HCT116 (cell line): ENCODE data around the gene SEPHS1. TPM values are rescaled to one million over a fixed set of nuclear protein-coding genes. Genes with fewer than 3 reads are reported as not detected.

ENCODE experiments used
- ATAC-seq: fragments of 200-7000 bp; cut with Tn5 transposase; 2 replicates; pipeline ENCODE4 v1.9.1; 2020; ENCODE audit warnings: mild to moderate bottlenecking, moderate library complexity
- BruUV-seq: library from RNA; stranded (reverse); fragments of 400-500 nt; replicated peaks from 2 replicates; lab custom pipeline; 2021; lab: Mats Ljungman, UMichigan
- CTCF ChIA-PET: fragments of 300-600 bp; sonication (Branson Sonifier 250); formaldehyde crosslinking; loops from one replicate; lab custom pipeline; 2021; ENCODE audit warnings: antibody characterized with exemption; lab: Charles Lee
- POLR2A ChIA-PET: fragments of 300-600, 350-600 bp; sonication (Branson Sonifier 250); formaldehyde crosslinking; loops from one replicate; lab custom pipeline; 2021; ENCODE audit warnings: antibody characterized with exemption; lab: Charles Lee
- RAD21 ChIA-PET, 2 experiments: fragments of 300-600 bp; sonication (Branson Sonifier 250); formaldehyde crosslinking; loops; one replicate each; lab custom pipeline; 2023; ENCODE audit warnings: low total read pairs in 2 of 2; ENCODE audit not compliant: uncharacterized antibody in 2 of 2, unreplicated experiment in 2 of 2, low non-redundant PET in 1 of 2; lab: Charles Lee
- DNase-seq: peaks from one replicate; pipeline ENCODE4 v3.0.0-alpha.2; 2010; ENCODE audit warnings: low read depth, low spot score
- H2AFZ ChIP-seq: fragments of 200-600 bp; shearing (Covaris generic), sonication (generic); 2 replicates; pipeline ENCODE4 v1.6.1; 2017; ENCODE audit warnings: low read depth, mixed run types, mixed read lengths, antibody characterized with exemption, low read length; ENCODE audit not compliant: poor library complexity, severe bottlenecking
- H3K27ac ChIP-seq: 2 replicates; pipeline ENCODE4 v1.5.1; 2012; ENCODE audit warnings: low read depth, low read length
- H3K27me3 ChIP-seq: fragments of 200-600 bp; sonication (generic); 2 replicates; pipeline ENCODE4 v1.6.1; 2016; ENCODE audit warnings: mixed run types, low read length, mixed read lengths; ENCODE audit not compliant: insufficient read depth
- H3K36me3 ChIP-seq, 2 experiments: fragments of 200-500 bp in 1 of 2; fragments of 200-600 bp in 1 of 2; sonication (Bioruptor generic) in 1 of 2; sonication (generic) in 1 of 2; 2 replicates each; pipeline versions ENCODE4 v1.5.1 to v1.6.1; 2014 to 2016; ENCODE audit warnings: low read length in 2 of 2, inconsistent platforms in 1 of 2, mixed read lengths in 1 of 2, mixed run types in 1 of 2; ENCODE audit not compliant: insufficient read depth in 2 of 2, control insufficient read depth in 1 of 2
- H3K4me1 ChIP-seq, 2 experiments: fragments of 200-600 bp in 1 of 2; sonication (generic) in 1 of 2; 2 replicates each; pipeline versions ENCODE4 v1.5.1 to v1.6.1; 2012 to 2017; ENCODE audit warnings: low read length in 2 of 2, inconsistent platforms in 1 of 2, mild to moderate bottlenecking in 1 of 2, mixed read lengths in 1 of 2, mixed run types in 1 of 2, moderate library complexity in 1 of 2; ENCODE audit not compliant: insufficient read depth in 2 of 2, control insufficient read depth in 1 of 2
- H3K4me2 ChIP-seq: fragments of 200-600 bp; sonication (generic); 2 replicates; pipeline ENCODE4 v1.6.1; 2017; ENCODE audit warnings: mixed run types, low read length, mixed read lengths
- H3K4me3 ChIP-seq, 2 experiments: fragments of 200-600 bp in 1 of 2; sonication (generic) in 1 of 2; replicated peaks in 1 of 2; 2 replicates each; pipeline ENCODE4 v1.5.1; 2011 to 2016; ENCODE audit warnings: low read length in 2 of 2, control low read depth in 1 of 2, low read depth in 1 of 2, mild to moderate bottlenecking in 1 of 2, mixed read lengths in 1 of 2, mixed run types in 1 of 2
- H3K79me2 ChIP-seq: fragments of 200-600 bp; sonication (generic); 2 replicates; pipeline ENCODE4 v1.6.1; 2017; ENCODE audit warnings: mild to moderate bottlenecking, mixed run types, low read length, moderate library complexity, mixed read lengths; ENCODE audit not compliant: insufficient read depth
- H3K9ac ChIP-seq: fragments of 200-600 bp; sonication (generic); 2 replicates; pipeline ENCODE4 v1.6.1; 2016; ENCODE audit warnings: low read length, mixed read lengths
- H3K9me2 ChIP-seq: fragments of 200-600 bp; sonication (generic), shearing (Covaris generic); 2 replicates; pipeline ENCODE4 v1.6.1; 2017; ENCODE audit warnings: mixed run types, mild to moderate bottlenecking, moderate library complexity; ENCODE audit not compliant: insufficient read depth
- H3K9me3 ChIP-seq, 2 experiments: fragments of 200-500 bp in 1 of 2; fragments of 200-600 bp in 1 of 2; sonication (Bioruptor generic) in 1 of 2; sonication (generic) in 1 of 2; 2 replicates each; pipeline ENCODE4 v1.6.1; 2014 to 2017; ENCODE audit warnings: low read length in 2 of 2, mixed read lengths in 2 of 2, inconsistent platforms in 1 of 2, low read depth in 1 of 2, mild to moderate bottlenecking in 1 of 2, mixed run types in 1 of 2, moderate library complexity in 1 of 2; ENCODE audit not compliant: control insufficient read depth in 1 of 2, insufficient read depth in 1 of 2
- H4K20me1 ChIP-seq: fragments of 200-600 bp; sonication (generic), shearing (Covaris generic); 2 replicates; pipeline ENCODE4 v1.6.1; 2017; ENCODE audit warnings: mixed run types, mild to moderate bottlenecking, moderate library complexity; ENCODE audit not compliant: insufficient read depth
- CBX3 ChIP-seq: IDR thresholded peaks from 2 replicates; pipeline ENCODE4 v1.6.1; 2012; ENCODE audit warnings: low read depth
- CEBPB ChIP-seq: IDR thresholded peaks from 2 replicates; pipeline ENCODE4 v1.6.1; 2012; ENCODE audit warnings: low read depth
- ELF1 ChIP-seq: IDR thresholded peaks from 2 replicates; pipeline ENCODE4 v1.6.1; 2012; ENCODE audit warnings: low read depth, borderline replicate concordance
- EZH2 ChIP-seq: fragments of 200-600 bp; sonication (generic); IDR thresholded peaks from 2 replicates; pipeline ENCODE4 v1.6.1; 2017; ENCODE audit warnings: antibody characterized with exemption, mixed run types
- EZH2phosphoT487 ChIP-seq: fragments of 200-600 bp; IDR thresholded peaks from 2 replicates; pipeline ENCODE4 v1.6.1; 2018; ENCODE audit warnings: antibody characterized with exemption, borderline replicate concordance
- FOSL1 ChIP-seq: IDR thresholded peaks from 2 replicates; pipeline ENCODE4 v1.6.1; 2012; ENCODE audit warnings: low read depth
- MAX ChIP-seq: IDR thresholded peaks from 2 replicates; pipeline ENCODE4 v1.6.1; 2012
- POLR2A ChIP-seq: IDR thresholded peaks from 2 replicates; pipeline ENCODE4 v1.7.0; 2011; ENCODE audit warnings: borderline replicate concordance; ENCODE audit not compliant: insufficient read depth, insufficient read length; ENCODE audit errors: extremely low read depth
- POLR2AphosphoS5 ChIP-seq: IDR thresholded peaks from 2 replicates; pipeline ENCODE4 v1.6.1; 2011; ENCODE audit warnings: mild to moderate bottlenecking, low read depth, low read length, moderate library complexity
- RAD21 ChIP-seq: IDR thresholded peaks from 2 replicates; pipeline ENCODE4 v1.6.1; 2012; ENCODE audit warnings: low read depth, mild to moderate bottlenecking
- SIN3A ChIP-seq: IDR thresholded peaks from 2 replicates; pipeline ENCODE4 v1.6.1; 2012; ENCODE audit warnings: low read depth
- SP1 ChIP-seq: IDR thresholded peaks from 2 replicates; pipeline ENCODE4 v1.6.1; 2012; ENCODE audit warnings: low read depth
- TCF7L2 ChIP-seq: IDR thresholded peaks from 2 replicates; pipeline ENCODE4 v1.7.0; 2011; ENCODE audit warnings: borderline replicate concordance, inconsistent platforms; ENCODE audit not compliant: insufficient read depth, insufficient read length; ENCODE audit errors: extremely low read depth
- YY1 ChIP-seq: IDR thresholded peaks from 2 replicates; pipeline ENCODE4 v1.6.1; 2011; ENCODE audit warnings: low read length, low read depth, moderate library complexity, mild to moderate bottlenecking; ENCODE audit not compliant: insufficient replicate concordance; ENCODE audit errors: extremely low read depth
- ZNF274 ChIP-seq: fragments of 200-500 bp; sonication (Bioruptor generic); IDR thresholded peaks from 2 replicates; pipeline ENCODE4 v1.6.1; 2014; ENCODE audit warnings: mild to moderate bottlenecking, low read depth, low read length, inconsistent platforms
- intact Hi-C: fragments of 100-400 bp; cut with micrococcal nuclease; formaldehyde crosslinking; loops from 2 replicates; pipeline ENCODE4 v1.10.0; 2022
- total RNA-seq: library from RNA; stranded (reverse); gene quantifications from one replicate; pipeline ENCODE4 v1.2.1, GENCODE V29; 2021; ENCODE audit not compliant: unreplicated experiment
- TF ChIP-seq, protein P1 (sequence below), 3 experiments: fragments of 200-600 bp in 1 of 3; sonication (generic) in 1 of 3; IDR thresholded peaks in 2 of 3; conservative IDR thresholded peaks in 1 of 3; 2 replicates each; pipeline ENCODE4 v1.5.1; 2012 to 2017; ENCODE audit warnings: low read depth in 2 of 3, low read length in 2 of 3, antibody characterized with exemption in 1 of 3, borderline replicate concordance in 1 of 3, control low read depth in 1 of 3, mild to moderate bottlenecking in 1 of 3, mixed read lengths in 1 of 3, mixed run types in 1 of 3, moderate library complexity in 1 of 3; ENCODE audit not compliant: insufficient read depth in 1 of 3
- TF ChIP-seq, protein P2 (sequence below): IDR thresholded peaks from 2 replicates; pipeline ENCODE4 v1.6.1; 2012

SEPHS1 gene
- total RNA-seq, 1 experiment from 2014 or later = 51.7 TPM

DNA sequence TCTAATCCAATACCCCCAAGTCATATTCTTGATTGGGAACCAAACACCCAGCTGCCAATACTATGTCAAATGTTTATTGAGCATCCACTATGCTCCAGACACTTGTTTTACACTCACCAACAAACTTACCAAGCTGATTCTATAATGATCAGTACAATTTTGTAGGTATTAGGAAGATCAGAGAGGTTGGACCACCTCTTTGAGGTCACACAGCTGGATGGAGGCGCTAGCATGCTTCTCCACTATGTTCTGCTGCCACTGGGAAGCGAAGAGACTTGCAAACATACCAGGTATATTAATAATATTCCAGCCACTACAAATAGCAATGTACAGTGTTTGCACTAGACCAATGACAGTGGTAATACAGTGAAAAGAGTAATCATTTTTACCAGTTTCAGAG, 25.6 kb upstream of the SEPHS1 start:
- H4K20me1 ChIP-seq = no peaks in the 10 kb centered on the region
- RAD21 ChIA-PET = no interaction called here
- H3K4me1 ChIP-seq = peaks cover 0 to 4% of the 10 kb centered on the region in 2 experiments; a peak in 1 of 4 replicates
- no peak overlapping the region for H2AFZ ChIP-seq
- no TSS peak for BruUV-seq
- H3K9me2 ChIP-seq = no peaks in the 10 kb centered on the region
- no peak overlapping the region for H3K4me3 ChIP-seq
- TF ChIP-seq ELF1 (no peak), EZH2 (no peak), SIN3A (no peak), POLR2A (no peak), FOSL1 (no peak), TCF7L2 (no peak), MAX (no peak), CEBPB (no peak), CBX3 (no peak), EZH2phosphoT487 (no peak), POLR2AphosphoS5 (no peak), RAD21 (no peak), SP1 (no peak), YY1 (no peak), ZNF274 (no peak)
- TF ChIP-seq, protein P1, sequence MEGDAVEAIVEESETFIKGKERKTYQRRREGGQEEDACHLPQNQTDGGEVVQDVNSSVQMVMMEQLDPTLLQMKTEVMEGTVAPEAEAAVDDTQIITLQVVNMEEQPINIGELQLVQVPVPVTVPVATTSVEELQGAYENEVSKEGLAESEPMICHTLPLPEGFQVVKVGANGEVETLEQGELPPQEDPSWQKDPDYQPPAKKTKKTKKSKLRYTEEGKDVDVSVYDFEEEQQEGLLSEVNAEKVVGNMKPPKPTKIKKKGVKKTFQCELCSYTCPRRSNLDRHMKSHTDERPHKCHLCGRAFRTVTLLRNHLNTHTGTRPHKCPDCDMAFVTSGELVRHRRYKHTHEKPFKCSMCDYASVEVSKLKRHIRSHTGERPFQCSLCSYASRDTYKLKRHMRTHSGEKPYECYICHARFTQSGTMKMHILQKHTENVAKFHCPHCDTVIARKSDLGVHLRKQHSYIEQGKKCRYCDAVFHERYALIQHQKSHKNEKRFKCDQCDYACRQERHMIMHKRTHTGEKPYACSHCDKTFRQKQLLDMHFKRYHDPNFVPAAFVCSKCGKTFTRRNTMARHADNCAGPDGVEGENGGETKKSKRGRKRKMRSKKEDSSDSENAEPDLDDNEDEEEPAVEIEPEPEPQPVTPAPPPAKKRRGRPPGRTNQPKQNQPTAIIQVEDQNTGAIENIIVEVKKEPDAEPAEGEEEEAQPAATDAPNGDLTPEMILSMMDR (IDR thresholded peaks at IDR 0.05 in 2 of 3, conservative IDR thresholded peaks at IDR 0.05 in 1 of 3; ENCODE audit: borderline replicate concordance in 1 of 3, insufficient read depth in 1 of 3, low read depth in 2 of 3, low read length in 2 of 3) = no peak
- TF ChIP-seq, protein P2, sequence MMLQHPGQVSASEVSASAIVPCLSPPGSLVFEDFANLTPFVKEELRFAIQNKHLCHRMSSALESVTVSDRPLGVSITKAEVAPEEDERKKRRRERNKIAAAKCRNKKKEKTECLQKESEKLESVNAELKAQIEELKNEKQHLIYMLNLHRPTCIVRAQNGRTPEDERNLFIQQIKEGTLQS = no peak
- no peak for DNase-seq
- H3K9me3 ChIP-seq = no peaks in the 10 kb centered on the region
- H3K79me2 ChIP-seq = no peaks in the 10 kb centered on the region
- no peak overlapping the region for H3K27ac ChIP-seq
- intact Hi-C loops = loop anchor here (2.0 kb wide), 1 partner anchor 405 kb away; no protein-coding TSS in a partner anchor
- ATAC-seq = no peak
- H3K36me3 ChIP-seq = no peaks in the 10 kb centered on the region
- H3K9ac ChIP-seq = no peak overlapping the region
- H3K4me2 ChIP-seq = no peak overlapping the region
- no peaks in the 10 kb centered on the region for H3K27me3 ChIP-seq
- POLR2A ChIA-PET = interaction anchor here (1.4 to 1.7 kb wide), 2 partner anchors 8 to 10 kb away, joined by 3 read pairs; no protein-coding TSS in a partner anchor
- CTCF ChIA-PET = no interaction called here
